G401.6 (cell line): ENCODE data around the gene VSIG2.
"Not testable (repeated sequence)": the region's sequence is repeated elsewhere in the genome, so short reads cannot be mapped to it uniquely, and the experiment has no call there.

Source experiments
- FAIRE-seq: peaks from 2 replicates; lab custom pipeline; 2012; peaks lifted over from hg19 to GRCh38; lab: Jason Lieb, UNC

VSIG2 gene

GRCh38 chr11:124751741-124752470 is at the start of gene VSIG2:
Gene VSIG2, minus strand, starts transcription at chr11:124752255. Its CDS starts 118 bp downstream, at chr11:124752137.
- FAIRE-seq, result no peak

DNA sequence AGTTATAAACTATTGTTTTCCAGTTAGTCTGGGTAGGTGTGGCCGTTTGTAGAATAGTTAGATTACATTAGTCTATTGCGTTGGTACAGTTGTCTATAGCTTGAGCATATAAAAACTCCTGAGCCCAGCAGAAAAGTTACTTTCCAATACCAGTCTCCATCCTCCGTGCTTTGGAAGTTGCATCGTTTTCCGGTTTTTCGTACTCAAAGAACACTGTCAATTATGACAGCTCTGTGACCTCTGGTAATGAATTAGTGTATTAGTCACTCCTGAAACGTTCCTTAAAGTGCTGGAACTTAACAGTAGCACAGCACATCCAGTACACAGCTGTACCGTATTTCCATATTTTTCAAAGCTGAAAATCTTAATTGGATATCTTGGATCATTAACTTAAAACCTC is 49.0 kb upstream of the VSIG2 start:
- no peak for FAIRE-seq

GRCh38 chr11:124800226-124800929 is 48.3 kb upstream of the VSIG2 start, which contains the start of gene MSANTD2:
Gene MSANTD2, minus strand, starts transcription at chr11:124800406. Its CDS starts 26 bp downstream, at chr11:124800380.
- FAIRE-seq, result no peak

- no peak for FAIRE-seq
These were observed 47.5 kb upstream of the VSIG2 start for GRCh38 chr11:124799348-124800225.

GRCh38 chr11:124798991-124799347 is 46.9 kb upstream of the VSIG2 start:
- no peak for FAIRE-seq

GRCh38 chr11:124796312-124796711 is 44.3 kb upstream of the VSIG2 start:
- FAIRE-seq, result no peak

- FAIRE-seq, result peak; percentile 93
These were observed 41.6 kb upstream of the VSIG2 start for GRCh38 chr11:124793466-124794278.

DNA sequence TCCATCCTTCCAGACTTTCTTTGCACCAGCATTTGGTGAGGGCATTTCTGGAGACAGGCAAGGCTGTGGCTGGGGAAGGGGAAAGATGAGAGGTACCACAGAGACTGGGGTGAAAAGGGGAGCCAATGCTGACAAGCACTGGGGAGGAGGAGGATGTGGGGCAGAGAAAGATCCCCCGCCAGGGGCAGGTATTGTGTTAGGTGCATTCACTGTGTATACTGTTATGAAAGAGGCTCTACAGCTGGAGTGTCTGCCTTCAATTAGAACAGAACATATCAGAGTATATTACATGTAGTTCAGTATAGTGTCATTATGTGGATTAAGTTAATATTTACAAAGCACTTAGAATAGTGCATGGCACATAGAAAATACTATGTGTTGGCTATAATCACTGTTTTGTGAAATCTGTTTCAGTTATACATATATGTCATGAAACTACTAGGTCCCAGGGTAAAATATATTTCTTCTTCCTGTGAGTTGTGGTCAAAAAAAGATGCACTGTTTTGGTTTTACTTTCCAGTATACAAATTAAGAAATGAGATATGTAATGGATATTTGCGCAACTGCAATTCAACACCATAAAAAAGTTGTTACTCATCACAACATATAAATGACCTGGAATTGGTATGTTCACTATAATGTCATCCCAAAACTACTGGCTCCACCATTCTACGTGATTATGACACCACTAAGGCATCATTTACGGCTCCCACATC is 39.7 kb upstream of the VSIG2 start:
- no peak for FAIRE-seq

DNA sequence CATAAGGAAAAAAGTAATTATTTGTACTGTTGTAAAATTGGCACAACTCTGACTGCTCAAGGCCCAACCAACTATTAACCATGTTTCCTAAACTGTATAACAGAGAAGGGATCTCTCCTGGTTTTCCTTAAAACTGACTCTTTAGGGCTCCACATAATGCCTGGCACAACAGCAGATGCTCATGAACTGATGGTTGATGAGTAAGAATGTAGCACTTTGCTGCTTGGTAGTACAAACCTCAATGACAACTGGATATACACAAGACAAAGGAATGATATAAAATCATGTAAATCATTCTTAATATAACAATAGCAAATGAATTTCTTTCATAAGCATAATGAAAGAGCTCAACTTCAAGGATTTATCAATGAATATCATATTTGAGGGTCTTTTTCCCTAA is 36.5 kb upstream of the VSIG2 start:
- peak; percentile 31 for FAIRE-seq

GRCh38 chr11:124784051-124784450 is 32.0 kb upstream of the VSIG2 start:
- FAIRE-seq, result no peak

GRCh38 chr11:124783002-124783401 is 30.9 kb upstream of the VSIG2 start:
- FAIRE-seq, result no peak

GRCh38 chr11:124779568-124779967 is 27.5 kb upstream of the VSIG2 start:
- no peak for FAIRE-seq

- FAIRE-seq, result no peak
These were observed 26.2 kb upstream of the VSIG2 start for GRCh38 chr11:124778281-124778680.

DNA sequence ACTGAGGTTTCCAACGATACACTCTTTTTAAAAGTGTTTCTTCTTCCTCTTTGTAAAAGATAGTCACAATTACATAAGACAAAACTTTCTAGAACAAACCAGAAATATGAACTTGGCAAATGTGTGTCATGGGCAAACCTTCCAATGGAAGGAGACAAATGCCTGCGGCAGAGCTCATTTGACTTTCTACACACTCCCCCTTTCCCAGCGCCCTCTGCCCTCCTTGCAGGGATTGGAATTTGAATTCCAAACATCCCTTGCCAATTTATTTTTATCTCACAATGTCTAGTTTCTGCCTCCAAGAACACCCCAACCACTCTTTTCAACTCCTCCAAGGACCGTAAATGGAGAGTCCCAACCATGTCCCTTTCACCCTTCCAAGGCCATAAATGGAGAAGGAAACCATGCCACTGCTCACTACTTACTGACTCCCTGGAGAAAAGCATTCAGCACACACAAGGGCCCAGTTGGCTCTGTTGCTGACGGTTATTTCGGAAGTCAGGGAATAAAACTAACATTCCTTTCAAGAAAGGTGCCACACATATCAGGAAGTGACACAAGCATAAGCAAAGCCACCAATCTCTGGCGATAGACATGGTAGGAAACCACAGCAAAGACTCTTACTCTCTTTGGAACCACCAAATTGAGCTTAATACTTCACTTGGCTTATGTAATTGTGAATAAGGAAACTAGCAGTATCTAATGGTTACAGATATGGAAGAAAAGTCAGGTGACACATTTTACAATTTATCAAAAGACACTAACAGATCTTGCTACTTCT is 25.0 kb upstream of the VSIG2 start:
- FAIRE-seq, result no peak

GRCh38 chr11:124770959-124771358 is 18.9 kb upstream of the VSIG2 start:
- not testable (repeated sequence) for FAIRE-seq

DNA sequence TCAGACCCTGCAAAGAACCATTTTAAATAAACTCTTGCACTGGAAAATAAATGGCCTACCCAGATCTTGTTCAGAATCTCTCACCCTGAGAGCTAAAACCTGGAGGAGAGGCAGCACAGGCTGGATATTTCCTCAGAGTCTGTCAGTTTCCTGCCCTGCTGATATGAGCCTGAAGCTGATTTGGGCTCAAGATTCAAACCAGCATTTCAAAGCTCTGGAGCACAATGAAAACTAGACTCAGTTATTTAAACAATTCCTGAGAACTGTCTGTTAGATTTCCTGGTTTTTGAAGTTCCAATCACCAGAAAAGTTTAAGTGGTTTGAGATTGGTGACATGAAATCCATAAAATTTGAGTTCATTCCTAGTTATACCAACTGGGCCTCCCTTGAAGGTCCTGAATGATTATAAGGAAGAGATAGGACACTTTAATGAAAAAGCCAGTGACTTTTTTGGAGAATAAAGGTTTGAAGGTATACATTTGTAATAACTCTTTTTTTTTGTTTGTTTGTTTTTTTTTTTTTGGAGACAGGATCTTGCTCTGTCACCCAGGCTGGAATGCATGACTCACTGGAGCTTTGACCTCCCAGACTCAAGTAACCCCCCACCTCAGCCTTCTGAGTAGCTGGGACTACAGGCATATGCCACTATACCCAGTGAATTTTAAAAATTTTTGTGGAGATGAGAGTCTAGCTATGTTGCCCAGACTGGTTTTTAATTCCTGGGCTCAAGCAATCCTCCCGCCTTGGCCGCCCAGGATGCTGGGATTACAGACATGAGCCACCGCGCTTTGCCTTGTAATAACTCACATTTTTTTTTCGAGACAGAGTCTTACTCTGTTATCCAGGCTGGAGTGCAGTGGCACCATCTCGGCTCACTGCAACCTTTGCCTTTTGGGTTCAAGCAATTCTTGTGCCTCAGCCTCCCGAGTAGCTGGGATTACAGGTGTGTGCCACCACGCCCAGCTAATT is 18.0 kb upstream of the VSIG2 start:
- FAIRE-seq, result no peak

- no peak for FAIRE-seq
These were observed 16.9 kb upstream of the VSIG2 start for GRCh38 chr11:124768914-124769313.

GRCh38 chr11:124766156-124766555 is 14.1 kb upstream of the VSIG2 start:
- FAIRE-seq, result no peak
